GM18519 (cell line): ENCODE data around the gene FAM210A.
"Not testable (repeated sequence)": the region's sequence is repeated elsewhere in the genome, so short reads cannot be mapped to it uniquely, and the experiment has no call there.

Experiments used
- ATAC-seq: cut with Tn5 transposase; IDR thresholded peaks from one replicate; pipeline ENCODE4 v1.9.1; 2021; ENCODE audit warnings: mild to moderate bottlenecking, moderate library complexity; ENCODE audit not compliant: unreplicated experiment, low FRiP score

FAM210A gene

DNA sequence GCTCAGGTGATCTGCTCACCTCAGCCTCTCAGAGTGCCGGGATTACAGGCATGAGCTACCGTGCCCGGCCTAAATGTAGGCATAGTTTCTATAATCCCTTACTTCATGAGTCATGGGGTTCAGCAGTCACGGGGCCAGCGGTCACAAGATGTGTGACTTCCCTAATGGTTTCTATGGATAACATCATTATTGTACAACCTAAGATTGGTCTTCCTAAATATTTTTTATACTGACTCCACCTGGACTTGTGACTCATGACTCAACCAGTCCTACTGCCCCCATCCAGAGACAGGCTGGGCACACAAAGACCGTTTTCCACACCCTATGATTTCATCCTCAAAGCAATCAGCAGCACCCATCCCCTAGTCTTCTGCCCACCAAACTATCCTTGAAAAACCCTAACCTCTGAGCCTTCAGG is 15.9 kb downstream of the FAM210A start:
- no peak for ATAC-seq

GRCh38 chr18:13703899-13704298 is 22.5 kb downstream of the FAM210A start:
- no peak for ATAC-seq

DNA sequence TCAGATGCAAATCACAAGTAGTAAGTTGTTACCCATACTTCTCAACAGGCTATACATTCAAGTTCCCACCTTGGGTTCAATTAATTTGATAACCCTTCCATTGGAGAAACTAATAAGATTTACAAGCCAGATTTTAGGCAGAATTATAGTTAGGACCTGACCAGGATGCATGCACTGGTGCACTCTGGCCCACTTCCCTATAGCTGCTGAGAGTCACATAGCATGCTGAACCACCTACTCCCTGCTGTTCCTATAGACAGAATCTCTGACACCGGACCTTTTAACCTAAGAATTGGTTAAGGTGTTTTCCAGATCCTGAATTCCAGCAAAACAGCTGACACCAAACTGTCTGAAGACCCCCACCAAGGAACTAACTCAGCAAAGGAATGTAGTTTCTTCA is 26.2 kb downstream of the FAM210A start:
- no peak for ATAC-seq

- no peak for ATAC-seq
These were observed 29.4 kb downstream of the FAM210A start for GRCh38 chr18:13696961-13697360.

DNA sequence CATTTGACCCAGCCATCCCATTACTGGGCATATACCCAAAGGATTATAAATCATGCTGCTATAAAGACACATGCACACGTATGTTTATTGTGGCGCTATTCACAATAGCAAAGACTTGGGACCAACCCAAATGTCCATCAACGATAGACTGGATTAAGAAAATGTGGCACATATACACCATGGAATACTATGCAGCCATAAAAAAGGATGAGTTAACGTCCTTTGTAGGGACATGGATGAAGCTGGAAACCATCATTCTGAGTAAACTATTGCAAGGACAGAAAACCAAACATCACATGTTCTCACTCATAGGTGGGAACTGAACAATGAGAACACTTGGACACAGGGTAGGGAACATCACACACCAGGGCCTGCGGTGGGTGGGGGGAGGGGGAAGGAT is 31.0 kb downstream of the FAM210A start:
- not testable (repeated sequence) for ATAC-seq

GRCh38 chr18:13690060-13690459 is 36.3 kb downstream of the FAM210A start:
- not testable (repeated sequence) for ATAC-seq

DNA sequence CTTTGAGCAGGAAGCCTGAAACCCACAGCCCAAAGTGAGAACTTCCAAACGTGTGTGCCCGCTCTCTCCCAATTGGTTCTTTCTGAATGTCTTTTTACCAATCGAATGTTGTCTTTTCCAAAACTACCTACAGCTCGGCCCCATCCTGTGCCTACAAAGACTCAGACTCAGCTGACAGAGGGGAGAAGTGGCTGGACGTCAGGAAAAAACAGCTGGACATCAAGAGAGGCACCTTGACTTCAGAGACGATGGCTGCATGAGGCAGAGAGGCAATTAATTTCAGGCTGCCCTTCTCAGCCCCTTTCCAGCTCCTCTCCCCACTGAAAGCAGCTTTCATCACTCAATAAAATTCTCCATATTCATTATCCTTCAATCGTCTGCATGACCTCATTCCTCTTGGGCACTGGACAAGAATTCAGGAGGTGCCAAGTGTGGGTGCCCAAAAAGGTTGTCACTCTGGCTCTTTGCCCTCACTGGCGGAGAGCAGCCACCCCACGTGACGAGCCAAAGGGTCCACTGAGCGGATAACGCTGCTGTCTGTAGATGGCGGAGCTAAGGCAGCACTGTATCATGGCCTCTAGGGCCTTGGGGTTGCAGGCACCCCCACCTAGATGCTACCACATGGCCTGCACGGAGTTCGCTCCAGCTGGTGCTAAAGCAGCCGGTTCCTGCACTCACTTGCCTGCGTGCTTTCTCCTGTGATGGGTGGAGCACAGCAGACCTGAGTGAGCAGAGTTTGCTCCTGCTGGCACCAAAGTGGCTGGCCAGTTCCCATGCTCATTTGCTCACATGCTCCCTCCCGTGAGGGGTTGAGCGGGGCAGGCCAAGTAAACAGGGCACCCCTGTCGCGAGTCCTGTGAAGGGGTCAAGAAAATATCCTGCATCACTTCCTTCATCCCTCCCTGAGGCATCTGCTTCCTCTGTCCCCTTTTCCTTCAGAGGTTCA is 37.9 kb downstream of the FAM210A start:
- ATAC-seq = no peak

DNA sequence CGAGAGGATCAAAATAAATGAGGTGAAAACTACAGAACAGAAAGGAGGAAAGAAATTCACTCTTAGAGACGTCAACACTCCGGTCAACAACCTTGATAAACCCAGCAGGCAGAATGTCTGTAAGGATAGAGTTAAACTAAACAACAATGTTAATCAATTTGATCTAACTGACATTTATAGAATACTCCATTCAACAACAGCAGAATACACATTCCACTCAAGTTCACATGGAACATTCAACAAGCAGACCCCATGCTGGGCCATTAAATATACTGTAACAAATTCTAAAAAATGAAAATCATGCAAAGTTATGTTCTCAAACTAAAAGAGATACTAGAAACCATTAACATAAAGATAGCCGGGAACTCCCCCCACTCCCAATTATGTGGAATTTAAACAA is 41.8 kb downstream of the FAM210A start:
- ATAC-seq = no peak

DNA sequence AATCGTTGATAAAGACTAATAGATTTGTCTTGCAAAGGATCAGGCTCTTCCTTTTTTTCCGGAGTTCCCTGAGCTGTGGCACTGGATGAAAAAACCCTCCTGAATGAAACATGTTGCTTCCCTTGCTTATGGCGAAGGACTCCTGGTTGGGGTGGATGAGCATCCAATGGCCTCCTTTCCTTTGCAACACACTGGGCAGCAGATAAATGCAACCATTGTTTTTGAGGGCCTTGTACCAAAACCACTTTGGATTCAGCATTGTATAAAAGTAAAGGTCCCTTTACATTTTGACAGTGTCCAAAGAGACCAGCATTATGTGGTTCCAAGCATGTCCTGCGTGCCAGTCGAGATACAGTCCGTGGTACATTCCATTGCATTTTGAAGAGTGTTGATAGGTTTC is 44.7 kb downstream of the FAM210A start:
- ATAC-seq = no peak

- no peak for ATAC-seq
These were observed 45.7 kb downstream of the FAM210A start for GRCh38 chr18:13680612-13681011.

- ATAC-seq = not testable (repeated sequence)
These were observed 49.0 kb downstream of the FAM210A start for GRCh38 chr18:13677350-13677749.

DNA sequence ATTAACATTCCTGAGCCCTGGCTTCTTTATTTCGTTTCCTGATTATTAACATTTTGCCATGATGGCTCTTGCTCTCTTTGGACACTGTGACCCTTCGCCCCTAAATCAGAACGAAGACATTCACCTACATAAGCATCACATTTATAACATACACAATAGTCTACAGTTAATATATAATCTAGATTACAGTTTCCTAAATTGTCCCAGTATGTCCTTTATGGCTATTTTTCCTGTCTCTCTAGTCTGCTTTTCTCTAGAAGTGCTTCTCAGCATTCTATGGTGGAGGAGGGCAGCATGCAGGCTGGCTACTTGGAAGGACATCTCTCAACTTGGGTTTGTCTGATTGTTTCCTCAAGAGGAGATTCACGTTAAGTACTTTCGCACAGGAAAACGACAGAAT is 49.9 kb downstream of the FAM210A start:
- no peak for ATAC-seq

GRCh38 chr18:13672657-13673056 is 53.7 kb downstream of the FAM210A start:
- no peak for ATAC-seq

DNA sequence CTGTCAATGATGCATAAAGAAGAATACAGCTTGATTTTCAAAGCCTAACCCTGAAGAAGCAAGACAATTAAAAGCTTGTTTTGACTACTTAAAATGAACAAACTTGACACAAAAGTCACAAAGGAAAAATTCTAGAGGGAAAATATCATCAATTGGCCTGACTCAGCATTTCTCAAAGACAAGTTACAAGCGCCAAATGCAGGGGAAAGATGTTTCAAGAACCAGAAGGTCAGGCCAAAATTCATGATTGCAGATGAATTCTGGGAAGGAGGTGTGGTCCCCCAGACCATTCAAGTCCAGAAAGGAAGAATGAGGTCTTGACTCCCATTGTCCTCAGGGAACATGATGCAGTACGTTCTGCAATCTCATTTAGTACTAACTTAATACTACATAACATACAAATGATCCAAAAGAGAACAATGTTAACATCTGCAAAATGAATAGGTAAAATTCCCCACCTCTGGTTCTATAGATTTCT is 64.5 kb downstream of the FAM210A start:
- ATAC-seq = no peak

DNA sequence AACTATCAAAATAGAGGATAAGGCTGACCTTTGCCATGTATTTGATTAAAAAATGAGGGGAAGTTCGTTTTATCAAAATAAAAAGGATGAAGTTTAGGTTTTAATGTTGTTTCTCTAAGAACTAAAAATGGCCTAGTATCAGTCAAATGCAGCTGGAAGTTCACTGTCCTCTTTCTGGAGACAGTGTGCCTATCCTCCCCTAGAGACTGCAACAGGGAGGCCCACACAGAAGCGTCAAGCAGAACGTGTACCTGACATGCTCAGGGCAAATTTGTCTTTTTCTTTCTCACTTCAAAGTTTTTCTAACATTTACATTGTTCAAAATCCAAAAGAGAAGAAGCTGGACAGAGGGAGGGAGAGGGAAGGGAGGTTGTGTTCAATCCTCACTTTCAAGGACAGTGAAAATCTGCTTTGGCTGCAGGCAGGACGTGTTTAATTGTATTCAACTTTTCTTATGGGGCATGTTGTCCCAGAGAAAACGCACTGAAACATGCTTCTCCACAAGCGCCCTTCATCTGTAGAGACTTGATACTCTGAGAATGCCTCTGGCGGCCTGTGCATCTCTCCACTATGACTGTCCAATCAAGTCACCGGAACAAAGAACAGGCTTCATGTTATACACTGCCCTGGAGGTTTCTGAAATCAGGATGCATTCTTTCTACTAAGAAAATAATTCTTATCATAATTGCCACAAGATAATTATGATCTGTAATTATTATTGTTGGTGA is 65.1 kb downstream of the FAM210A start:
- ATAC-seq = no peak

GRCh38 chr18:13660510-13660909 is 65.8 kb downstream of the FAM210A start:
- ATAC-seq = no peak

DNA sequence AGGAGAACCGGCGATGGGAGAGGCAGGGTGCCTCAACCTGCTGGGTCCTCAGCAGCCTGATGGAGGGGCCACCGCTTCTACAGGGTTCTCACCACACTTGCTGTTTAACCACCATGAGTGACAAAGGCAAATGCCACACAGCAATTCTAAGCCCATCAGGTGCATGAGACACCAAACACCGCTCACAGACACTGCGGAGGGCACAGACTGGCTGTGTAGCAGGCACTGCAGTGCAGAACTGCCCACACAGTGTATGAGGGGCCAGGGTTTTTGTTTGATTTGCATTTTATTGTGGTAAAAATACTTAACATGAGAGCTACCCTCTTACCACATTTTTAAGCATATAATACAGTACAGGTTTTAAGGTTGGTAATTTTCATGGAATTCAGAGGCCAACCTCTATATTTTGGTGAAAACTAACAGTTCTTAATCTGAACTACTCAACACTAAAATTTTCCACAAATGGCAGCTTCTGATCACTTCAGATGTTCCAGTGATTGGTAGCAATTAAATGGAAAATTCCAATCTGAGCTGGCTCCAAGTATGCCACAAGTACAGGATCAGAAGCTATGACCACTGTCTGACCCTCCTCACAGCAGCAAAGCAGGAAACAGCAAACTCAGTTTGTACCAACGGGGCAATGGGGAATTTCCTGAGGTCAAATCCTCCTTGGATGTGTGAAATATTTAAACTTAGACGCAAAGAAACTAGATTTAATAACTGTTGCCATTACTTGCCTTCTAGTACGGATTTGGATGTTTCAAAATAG is 67.7 kb downstream of the FAM210A start:
- ATAC-seq = no peak

DNA sequence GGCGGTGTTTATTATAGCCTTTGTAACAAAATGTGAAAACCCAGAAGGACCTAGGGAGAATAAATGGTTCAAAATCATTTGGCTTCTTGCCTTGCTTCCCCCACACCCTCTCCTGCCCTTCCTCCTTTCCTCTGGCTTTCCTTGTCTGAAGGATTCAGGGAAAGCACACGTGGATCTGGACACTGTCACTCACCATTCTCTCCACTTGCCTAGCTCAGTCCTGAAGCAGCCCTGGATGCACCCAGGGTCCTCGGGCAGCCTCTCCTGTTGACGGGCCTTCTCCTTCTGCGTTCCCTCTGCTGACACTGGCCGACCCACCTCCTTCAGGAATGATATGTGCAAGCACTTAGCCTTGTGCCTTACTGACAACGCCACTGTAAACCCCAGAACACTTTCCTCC is 68.4 kb downstream of the FAM210A start:
- ATAC-seq = no peak

DNA sequence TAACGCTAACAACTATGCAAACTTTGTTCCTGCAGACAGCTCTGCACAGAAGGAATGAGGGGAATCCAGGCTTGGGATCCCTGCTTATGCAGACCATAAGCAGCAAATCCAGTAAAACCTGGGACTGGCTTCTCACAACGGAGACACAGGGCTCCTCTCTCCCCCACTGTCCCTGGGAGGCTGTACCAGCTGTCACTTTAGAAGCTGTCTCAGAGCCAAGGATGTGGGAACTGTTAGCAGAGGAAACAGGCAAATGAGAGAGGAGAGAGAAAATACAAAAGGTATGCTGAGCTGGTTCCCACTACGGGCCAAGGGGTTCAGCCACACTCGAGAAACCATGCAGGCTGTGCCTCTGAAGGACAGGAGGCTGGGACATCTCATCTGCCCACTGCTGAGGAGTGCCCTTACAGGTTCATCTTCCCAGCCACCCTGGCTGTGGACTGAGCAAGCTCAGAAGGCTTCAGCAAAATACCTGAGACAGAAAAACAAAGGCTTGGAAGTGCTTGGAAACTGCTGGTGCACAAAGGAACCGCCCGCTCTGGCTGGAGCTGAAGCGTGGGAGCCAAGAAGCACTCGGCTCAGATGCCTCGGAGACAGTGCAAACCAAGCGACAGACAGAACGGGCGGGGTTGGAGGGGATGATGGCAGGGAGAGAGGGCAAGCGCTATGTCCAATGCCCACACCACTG is 72.5 kb downstream of the FAM210A start:
- no peak for ATAC-seq
